ENCODE data around the gene RHD.
"Not testable (repeated sequence)": the region's sequence is repeated elsewhere in the genome, so short reads cannot be mapped to it uniquely, and the experiment has no call there.

RHD gene

GRCh38 chr1:25272238-25272637 lies at the start of gene RHD:
TSS of gene RHD (plus strand) at chr1:25272509. CDS start at chr1:25272548, 39 bp downstream.
- ATAC-seq: not testable (repeated sequence)

DNA sequence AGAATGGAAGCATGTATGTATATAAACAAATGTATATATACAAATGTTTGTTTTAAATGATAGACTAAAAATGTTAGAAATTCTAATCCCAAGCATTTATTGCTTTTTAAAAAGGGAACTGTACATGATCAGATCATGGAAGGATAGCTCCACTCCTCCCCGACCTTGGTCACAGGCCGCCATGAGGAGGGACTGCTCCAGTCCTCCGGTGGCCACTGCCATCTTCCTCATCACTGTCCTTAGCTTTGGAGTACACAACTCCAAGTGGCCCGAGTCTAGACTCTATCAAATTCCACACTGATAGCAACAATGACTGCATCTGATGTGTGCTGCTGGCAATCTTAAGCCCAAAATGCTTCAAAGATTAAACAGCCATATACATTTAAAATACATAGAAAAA lies 49.7 kb upstream of the RHD start:
- no peak for ATAC-seq

DNA sequence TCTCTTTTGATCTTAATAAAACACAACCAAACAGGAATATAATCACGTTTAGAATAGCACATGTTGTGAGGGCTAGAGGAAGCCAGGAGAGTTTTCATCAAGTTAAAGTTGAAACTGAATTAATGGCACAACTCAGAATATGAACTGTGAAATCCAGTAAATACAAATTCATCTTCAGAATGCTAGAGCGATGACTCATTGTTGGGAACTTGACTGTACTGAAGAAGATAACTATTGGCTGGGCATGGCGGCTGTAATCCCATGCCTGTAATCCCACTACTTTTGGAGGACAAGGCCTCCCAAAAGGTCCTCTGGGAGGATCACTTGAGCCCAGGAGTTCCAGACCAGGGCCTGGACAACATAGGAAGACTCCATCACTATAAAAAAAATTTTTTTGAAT lies 48.8 kb upstream of the RHD start:
- ATAC-seq: no peak

DNA sequence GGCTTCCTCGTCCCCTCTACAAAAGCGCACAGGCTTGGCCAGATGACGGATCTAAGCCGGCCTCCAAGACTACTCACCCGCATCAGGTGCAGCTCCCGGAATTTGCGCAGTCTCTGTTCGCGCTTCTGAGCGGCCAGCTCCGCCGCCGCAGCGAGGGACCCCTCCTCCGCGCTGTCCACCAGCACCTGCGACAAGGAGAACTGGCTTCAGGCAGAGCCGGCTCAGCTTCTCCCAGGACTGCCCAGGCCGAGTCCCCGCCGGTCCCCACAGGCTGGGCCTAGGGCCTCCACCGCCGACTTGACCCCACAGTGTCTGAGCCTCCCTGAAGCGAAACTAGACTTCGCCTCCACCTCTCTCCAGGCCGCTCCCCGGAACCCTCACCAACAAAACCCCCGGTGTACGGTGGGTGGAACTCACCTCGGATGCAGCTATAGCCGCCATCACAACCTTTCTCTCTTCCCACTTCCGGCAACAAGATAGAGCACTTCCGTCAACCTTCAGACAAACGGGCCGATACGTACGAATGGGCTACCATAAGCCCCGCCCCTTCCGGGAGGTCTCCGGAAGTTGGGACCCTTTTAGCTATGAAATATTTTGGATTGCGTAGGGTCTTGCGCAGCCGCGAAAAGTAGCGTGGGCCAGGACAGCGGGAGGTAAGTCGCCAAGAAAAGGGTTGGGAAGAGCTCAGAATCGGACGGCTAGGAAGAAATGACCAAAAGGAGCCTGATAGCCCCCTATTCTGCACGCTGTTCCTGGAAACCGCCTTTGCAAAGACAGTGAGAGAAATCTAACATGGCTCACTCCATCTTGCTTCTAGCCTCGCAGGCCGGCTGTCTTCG lies 40.1 kb upstream of the RHD start, which contains the start of gene SYF2:
Gene SYF2, minus strand, starts transcription at position 476 of the 839 bp plus-strand sequence. Its CDS starts 35 bp downstream, at position 441.
- peak; percentile 95 to 96 for ATAC-seq

GRCh38 chr1:25232866-25233784 lies 39.2 kb upstream of the RHD start:
- peak; percentile 67 to 70 for ATAC-seq

DNA sequence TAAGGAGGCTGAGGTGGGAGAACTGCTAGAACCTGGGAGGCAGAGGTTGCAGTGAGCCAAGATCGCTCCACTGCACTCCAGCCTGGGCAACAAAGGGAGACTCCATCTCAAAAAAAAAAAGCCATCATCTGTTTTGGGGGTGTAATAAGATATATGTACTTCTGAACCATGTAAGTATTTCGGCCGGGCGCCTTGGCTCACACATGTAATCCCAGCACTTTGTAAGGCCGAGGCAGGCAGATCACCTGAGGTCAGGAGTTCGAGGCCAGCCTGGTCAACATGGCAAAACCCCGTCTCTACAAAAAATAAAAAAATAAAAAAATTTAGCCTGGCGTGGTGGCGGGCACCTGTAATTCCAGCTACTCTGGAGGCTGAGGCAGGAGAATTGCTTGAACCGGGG lies 36.9 kb upstream of the RHD start:
- ATAC-seq: not testable (repeated sequence)

- ATAC-seq: not testable (repeated sequence)
Observed at GRCh38 chr1:25236261-25236660, 36.0 kb upstream of the RHD start.

- ATAC-seq: no peak
Observed at GRCh38 chr1:25238046-25238445, 34.3 kb upstream of the RHD start.

DNA sequence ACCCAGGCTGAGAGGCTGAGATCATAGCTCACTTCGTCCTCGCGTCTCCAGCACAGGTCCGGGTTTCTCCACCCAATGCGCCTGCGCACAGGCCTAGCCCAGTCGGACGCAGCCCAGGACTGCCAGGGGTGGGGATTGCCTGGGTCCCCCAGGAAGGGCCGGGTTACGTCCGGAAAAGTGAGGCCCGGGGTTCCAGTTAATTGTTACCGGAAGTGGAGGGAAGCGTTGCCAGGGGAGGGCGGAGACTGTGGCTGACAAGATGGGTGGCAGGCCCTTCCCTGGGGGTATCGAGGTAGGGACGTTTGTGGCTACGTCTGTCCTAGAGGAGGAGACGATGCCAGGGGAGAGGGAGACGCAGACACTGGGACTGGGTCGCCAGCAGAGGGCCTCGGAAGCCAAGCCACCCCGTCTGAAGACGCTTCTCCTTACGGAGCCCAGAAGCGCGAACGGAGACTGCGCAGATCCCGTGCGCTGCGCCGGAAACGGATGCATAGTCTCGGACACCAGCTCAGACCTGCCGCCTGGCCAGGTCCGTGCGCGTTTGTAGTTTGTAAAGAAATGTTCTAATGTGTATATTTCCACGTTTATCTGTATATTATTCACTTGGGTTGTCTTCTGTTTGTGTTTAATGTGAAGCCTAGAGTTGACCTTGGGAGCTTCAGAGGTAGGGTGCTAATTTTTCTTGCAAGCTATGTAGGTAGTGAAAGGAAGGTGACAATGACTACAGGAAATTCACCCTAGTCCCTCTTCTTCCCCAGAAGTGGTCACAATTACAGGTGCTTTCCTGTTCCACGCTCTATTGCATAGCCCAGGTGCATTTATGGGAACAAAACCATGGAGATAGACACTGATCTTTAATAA lies 32.4 kb upstream of the RHD start:
- peak; percentile 89 to 91 for ATAC-seq

- no peak for ATAC-seq
Observed at GRCh38 chr1:25243907-25244306, 28.4 kb upstream of the RHD start.

- ATAC-seq: no peak
Observed at GRCh38 chr1:25245393-25245792, 26.9 kb upstream of the RHD start.

DNA sequence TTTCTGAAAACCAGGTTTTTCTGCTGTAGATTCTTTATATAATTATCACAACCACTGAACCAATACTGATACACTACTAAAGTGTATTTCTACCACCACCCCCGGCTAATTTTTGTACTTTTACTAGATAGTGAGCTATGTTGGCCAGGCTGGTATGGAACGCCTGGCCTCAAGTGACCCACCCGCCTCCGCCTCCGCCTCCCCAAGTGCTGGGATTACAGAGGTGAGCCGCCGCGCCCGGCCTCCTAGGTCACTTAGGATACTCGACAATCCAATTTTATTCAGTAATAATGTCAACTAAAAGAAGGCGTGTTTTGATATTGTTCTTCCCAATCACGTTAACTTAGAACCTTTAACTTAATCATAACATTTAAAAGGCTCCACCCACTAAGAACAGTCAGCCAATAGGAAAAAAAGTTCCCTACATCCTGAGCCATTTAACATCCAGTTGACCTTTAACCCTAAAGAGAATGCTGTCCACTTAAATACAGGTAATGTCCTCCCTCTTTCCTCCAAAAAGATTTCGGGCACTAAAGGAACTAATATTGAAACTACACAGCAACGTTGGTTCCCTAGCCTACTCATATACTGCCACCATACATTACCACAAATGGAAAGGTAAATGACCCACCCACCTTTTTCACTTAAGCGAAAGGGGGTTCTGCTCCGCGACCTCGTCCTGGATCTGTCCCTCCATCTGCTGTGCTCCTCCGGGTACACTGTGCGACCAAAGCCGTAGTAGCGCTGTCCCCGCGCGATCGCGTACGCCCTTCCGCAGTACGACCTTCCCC lies 26.3 kb upstream of the RHD start:
- ATAC-seq: no peak

DNA sequence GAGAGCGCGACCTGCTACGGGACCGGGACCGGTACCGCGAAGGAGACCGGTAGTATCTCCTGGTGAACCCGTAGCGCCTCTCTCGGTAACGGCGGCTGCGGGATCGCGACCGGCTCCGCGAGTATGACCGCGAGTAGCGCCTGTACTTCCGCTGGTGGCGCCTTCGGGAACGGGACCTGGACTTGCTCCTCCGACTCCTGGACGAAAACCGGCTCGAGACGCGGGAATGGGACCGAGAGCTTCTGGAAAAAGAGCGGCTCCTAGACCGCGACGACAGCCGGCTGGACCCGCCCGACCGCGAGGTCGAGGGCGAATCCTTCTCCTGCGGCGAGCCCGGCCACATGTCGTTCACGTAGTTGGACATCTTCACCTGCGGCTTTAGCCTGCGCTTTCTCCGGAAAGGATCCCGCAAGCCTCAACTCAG lies 25.7 kb upstream of the RHD start:
- ATAC-seq: no peak

DNA sequence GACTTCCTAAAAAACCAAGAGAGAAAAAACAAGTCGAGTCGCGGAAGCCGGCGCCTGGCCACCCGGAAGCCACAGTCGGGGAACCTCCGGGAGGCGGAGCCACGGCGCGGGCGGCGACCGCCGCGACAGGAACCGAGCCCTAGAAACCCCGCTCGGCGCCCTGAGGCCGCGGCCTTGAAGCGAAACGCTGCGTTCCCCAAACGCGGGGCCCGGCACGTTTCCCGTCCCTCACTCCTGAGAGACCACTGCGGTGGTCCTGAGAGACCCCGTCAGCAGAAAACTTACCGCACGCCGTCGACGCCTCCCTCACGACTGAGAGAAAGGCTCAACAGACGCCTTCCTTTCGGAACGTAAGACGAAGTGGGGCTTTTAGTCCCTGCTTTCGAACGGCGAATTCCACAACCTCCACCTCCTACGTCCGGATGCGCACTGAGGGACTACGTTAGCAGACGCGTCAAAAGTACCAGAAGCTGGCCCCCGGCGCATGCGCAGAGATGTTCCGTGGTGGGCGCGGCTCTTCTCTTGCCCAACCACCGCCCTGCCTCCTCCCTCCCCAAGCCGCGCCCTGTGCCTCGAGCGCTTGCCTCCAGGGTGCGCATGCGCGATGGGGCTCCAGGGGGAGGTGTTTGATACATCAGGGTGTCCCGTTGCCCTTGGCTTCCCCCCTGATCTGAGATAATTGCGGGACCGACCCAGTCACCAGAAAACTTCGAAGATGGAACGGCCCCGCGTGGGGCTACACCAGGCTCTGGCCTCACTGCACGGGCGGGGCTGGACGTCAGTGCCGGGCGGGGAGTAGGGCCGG lies 25.1 kb upstream of the RHD start, which contains the start of gene RSRP1:
Gene RSRP1, minus strand, starts transcription at position 431 of the 805 bp plus-strand sequence. CDS start 491 bp downstream, outside the sequence.
- ATAC-seq: peak; percentile 90

- ATAC-seq: peak in 1 of 2 donors; percentile 52
Observed at GRCh38 chr1:25247829-25248754, 24.2 kb upstream of the RHD start.

- ATAC-seq: no peak
Observed at GRCh38 chr1:25253911-25254310, 18.4 kb upstream of the RHD start.

- no peak for ATAC-seq
Observed at GRCh38 chr1:25255706-25256577, 16.4 kb upstream of the RHD start.

- no peak for ATAC-seq
Observed at GRCh38 chr1:25256578-25256965, 15.7 kb upstream of the RHD start.
